GM12892 (cell line): ENCODE data around the gene PAX4.

Experiments used
- POLR2A ChIP-seq: IDR thresholded peaks from 2 replicates; pipeline ENCODE4 v1.6.1; 2011; ENCODE audit warnings: low read depth, low read length, control low read depth
- TAF1 ChIP-seq: IDR thresholded peaks from 2 replicates; pipeline ENCODE4 v1.6.1; 2011; ENCODE audit warnings: low read depth, mild to moderate bottlenecking, control low read depth, low read length, borderline replicate concordance

DNA sequence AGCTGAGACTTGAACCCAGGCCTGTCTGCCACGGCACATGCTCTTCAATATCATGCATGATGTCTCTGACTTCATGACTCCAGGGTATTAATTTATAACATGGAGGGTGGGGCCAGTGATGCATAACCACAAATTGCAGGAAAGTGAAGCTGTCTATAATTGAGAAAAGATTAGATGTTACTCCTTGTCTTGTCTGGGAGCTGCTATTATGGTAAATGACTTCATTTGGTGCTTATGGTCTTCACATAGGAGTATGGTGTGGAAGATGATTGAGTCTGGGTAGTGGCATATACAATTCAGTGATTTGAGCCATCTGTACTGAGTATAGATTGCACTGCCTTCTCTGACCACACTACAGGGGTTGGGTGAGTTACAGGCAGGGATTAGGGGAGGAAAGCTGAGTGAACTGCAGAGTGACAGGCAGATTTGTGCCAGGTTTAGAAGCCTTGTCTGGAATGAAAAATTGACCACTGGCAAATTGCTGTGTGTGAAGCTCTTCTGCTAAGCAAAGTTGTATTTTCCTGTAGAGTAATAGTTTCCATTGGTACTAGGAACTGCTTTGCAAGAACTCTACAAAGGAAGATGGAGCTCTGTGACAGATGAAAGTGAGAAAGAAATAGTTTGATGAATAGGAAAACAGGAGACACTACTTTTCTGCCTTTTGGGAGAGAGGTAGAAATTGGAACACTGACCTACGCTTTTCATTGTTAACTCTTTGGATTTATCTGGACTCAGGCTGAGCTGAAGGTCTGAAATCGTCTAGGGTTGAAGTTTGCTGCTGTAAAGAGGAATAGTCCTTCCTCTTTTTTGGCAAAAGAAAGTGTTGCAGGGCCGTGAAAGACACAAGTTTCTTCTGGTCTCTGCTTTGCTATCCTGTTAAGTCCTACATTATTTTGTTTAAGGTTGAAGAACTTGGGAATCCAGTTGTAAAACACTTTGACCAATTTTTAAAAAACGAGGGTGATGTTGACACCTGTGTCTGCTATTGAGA lies 36.8 kb upstream of the PAX4 start:
- TF ChIP-seq TAF1 (no peak), POLR2A (no peak)
